Adrenal gland (tissue), 12 donors: ENCODE results near the gene MOB3B. TPM values are rescaled to one million over a fixed set of nuclear protein-coding genes. Genes with fewer than 3 reads are reported as not detected.

ENCODE experiments used
- DNase-seq, 7 donors: peaks; one replicate each; pipeline ENCODE4 v3.0.0-alpha.2; 2019 to 2020
- H3K27ac ChIP-seq, 5 donors: fragments of 200-600 bp; sonication (generic) in 4 of 5; 1 replicate in 3 of 5; 2 replicates in 2 of 5; pipeline versions ENCODE4 v1.5.1 to v1.8.0; 2016 to 2020; ENCODE audit warnings: mild to moderate bottlenecking in 1 of 5
- H3K27me3 ChIP-seq: fragments of 200-600 bp; 2 replicates; pipeline ENCODE4 v1.8.0; 2021
- H3K36me3 ChIP-seq, 2 donors: fragments of 200-600 bp; replicated peaks in 1 of 2; 1 replicate in 1 of 2; 2 replicates in 1 of 2; pipeline versions ENCODE4 v1.5.1 to v1.8.0; 2018 to 2022
- H3K4me1 ChIP-seq, 2 donors: fragments of 200-600 bp; replicated peaks in 1 of 2; 1 replicate in 1 of 2; 2 replicates in 1 of 2; pipeline versions ENCODE4 v1.5.1 to v1.8.0; 2018 to 2021
- H3K4me3 ChIP-seq, 4 donors: fragments of 200-600 bp; sonication (generic) in 3 of 4; one replicate each; pipeline ENCODE4 v1.5.1; 2016 to 2018
- H3K9me3 ChIP-seq, 3 donors: fragments of 200-600 bp; sonication (generic) in 1 of 3; replicated peaks in 1 of 3; 1 replicate in 2 of 3; 2 replicates in 1 of 3; pipeline versions ENCODE4 v1.5.1 to v1.8.0; 2016 to 2021
- CTCF ChIP-seq, 6 experiments: fragments of 450-650 bp in 4 of 6; fragments of 200-600 bp in 2 of 6; sonication (generic) in 1 of 6; IDR thresholded peaks; 1 replicate in 5 of 6; 2 replicates in 1 of 6; pipeline versions ENCODE4 v1.5.1 to v1.8.0; 2016 to 2021; ENCODE audit warnings: antibody characterized with exemption in 6 of 6, mild to moderate bottlenecking in 2 of 6, moderate library complexity in 1 of 6
- POLR2A ChIP-seq, 2 donors: fragments of 450-650 bp; IDR thresholded peaks; one replicate each; pipeline ENCODE4 v1.6.1; 2017; ENCODE audit warnings: antibody characterized with exemption in 2 of 2, mild to moderate bottlenecking in 2 of 2, moderate library complexity in 1 of 2
- WGBS, 4 donors: extraction: QIAGEN DNeasy Blood & Tissue Kit in 2 of 4; methylation state at CpG; one replicate each; pipeline versions ENCODE4 v1.1.5 to v1.1.7; 2013 to 2017; 5-methylcytosine and 5-hydroxymethylcytosine counted together
- intact Hi-C, 2 donors: fragments of 100-400 bp; cut with DNase I; formaldehyde crosslinking; loops; one replicate each; pipeline versions ENCODE4 v1.14.1 to v1.15.0; 2022 to 2023
- polyA plus RNA-seq, 3 donors: library from polyadenylated mRNA; stranded (reverse); fragments of 200-250 nt in 2 of 3; fragments of 350-450 nt in 1 of 3; fragmentation: Illumina TruSeq in 1 of 3; extraction: RNeasy Lipid Tissue Mini Kit (QIAGEN cat#74804) in 1 of 3; gene quantifications; one replicate each; pipeline ENCODE4 v1.2.3, GENCODE V29; 2013 to 2014
- total RNA-seq, 9 donors: library from RNA; depleted of rRNA in 4 of 9; stranded (reverse); fragments of >200 nt in 4 of 9; fragments of 120-200 nt in 1 of 9; fragmentation: NEBNext Ultra II Directional in 1 of 9; extraction: Animal tissue kit (Norgen Biotek cat#: 25700) in 1 of 9; gene quantifications; one replicate each; pipeline versions ENCODE4 v1.1.0 to v1.2.4, GENCODE V29; 2013 to 2023
- donor health status: healthy with polysubstance abuse.
- donor health status: Bipolar disorder and iron deficiency.
- donor health status: DM: yes; HTN: yes; CAD: no.
- donor health status: DM: no; HTN: no; CAD: no.
- donor health status: DM: no; HTN: no; CAD: no.
- donor health status: DM: yes; HTN: yes; CAD: no.

The MOB3B gene
- total and polyA plus RNA-seq, 12 donors: 1.3 to 9.0 (median 3.4) TPM

GRCh38 chr9:27280860-27281259 is 248.8 kb downstream of the MOB3B start:
- Histone ChIP-seq H3K4me1 (no peaks in the 10 kb centered on the region), H3K9me3 (no peaks in the 10 kb centered on the region), H3K36me3 (no peaks in the 10 kb centered on the region), H3K4me3 (no peak overlapping the region), H3K27ac (no peak overlapping the region), H3K27me3 (no peaks in the 10 kb centered on the region)
- TF ChIP-seq POLR2A (IDR thresholded peaks at IDR 0.05) (no peak), CTCF (IDR thresholded peaks at IDR 0.05) (no peak)
- intact Hi-C loops: no loop called here
- peak in 1 of 7 donors; percentile 18 for DNase-seq
- WGBS, 4 donors: 28 to 45% (median 30%) methylated on average over 5 of the region's 5 CpGs

GRCh38 chr9:27280249-27280648 is 249.4 kb downstream of the MOB3B start:
- no peak for DNase-seq
- no peaks in the 10 kb centered on the region for H3K27me3 ChIP-seq
- TF ChIP-seq CTCF (IDR thresholded peaks at IDR 0.05): no peak
- TF ChIP-seq POLR2A (IDR thresholded peaks at IDR 0.05): no peak
- intact Hi-C loops: no loop called here
- H3K4me3 ChIP-seq: no peak overlapping the region
- H3K9me3 ChIP-seq: no peaks in the 10 kb centered on the region
- H3K36me3 ChIP-seq: no peaks in the 10 kb centered on the region
- no peaks in the 10 kb centered on the region for H3K4me1 ChIP-seq
- WGBS, 4 donors: 87 to 92% (median 89%) methylated on average over 16 of the region's 16 CpGs
- no peak overlapping the region for H3K27ac ChIP-seq

GRCh38 chr9:27279611-27280010 is 250.0 kb downstream of the MOB3B start:
- Histone ChIP-seq H3K4me1 (no peaks in the 10 kb centered on the region), H3K9me3 (no peaks in the 10 kb centered on the region), H3K4me3 (no peak overlapping the region), H3K36me3 (no peaks in the 10 kb centered on the region), H3K27ac (no peak overlapping the region), H3K27me3 (no peaks in the 10 kb centered on the region)
- intact Hi-C loops: loop anchor here in 1 of 2 donors (5.0 to 10.0 kb wide), 2 partner anchors 247 to 535 kb away; no protein-coding TSS in a partner anchor
- WGBS, 4 donors: 58 to 78% (median 75%) methylated on average over 3 of the region's 3 CpGs
- DNase-seq: no peak
- no peak for TF ChIP-seq CTCF (IDR thresholded peaks at IDR 0.05)
- no peak for TF ChIP-seq POLR2A (IDR thresholded peaks at IDR 0.05)

- Histone ChIP-seq H3K4me1 (no peaks in the 10 kb centered on the region), H3K9me3 (no peaks in the 10 kb centered on the region), H3K36me3 (no peaks in the 10 kb centered on the region), H3K27me3 (no peaks in the 10 kb centered on the region), H3K27ac (no peak overlapping the region), H3K4me3 (no peak overlapping the region)
- 70 to 91% (median 79%) methylated on average over 1 of the region's 1 CpG for WGBS, 4 donors
- intact Hi-C loops: loop anchor here in 1 of 2 donors (5.0 to 10.0 kb wide), 2 partner anchors 246 to 534 kb away; no protein-coding TSS in a partner anchor
- TF ChIP-seq POLR2A (IDR thresholded peaks at IDR 0.05) (no peak), CTCF (IDR thresholded peaks at IDR 0.05) (no peak)
- no peak for DNase-seq
Observed at GRCh38 chr9:27278374-27278773, 251.2 kb downstream of the MOB3B start.
